Activated CD4-positive, alpha-beta T cell treated with anti-CD3 and anti-CD28 coated beads, Interleukin-2, amount 50 U/mL, for 1 hour (primary cell): ENCODE data around the gene DPCD.

Experiments used
- DNase-seq: peaks from one replicate; pipeline ENCODE4 v3.0.0-alpha.2; 2020

Gene DPCD

GRCh38 chr10:101567165-101568006 is 20.7 kb upstream of the DPCD start:
- DNase-seq: no peak

- no peak for DNase-seq
Measured at GRCh38 chr10:101568054-101568745, 19.9 kb upstream of the DPCD start.

GRCh38 chr10:101569323-101569621 is 18.8 kb upstream of the DPCD start:
- no peak for DNase-seq

GRCh38 chr10:101569622-101570427 is 18.3 kb upstream of the DPCD start:
- peak; percentile 74 for DNase-seq

DNA sequence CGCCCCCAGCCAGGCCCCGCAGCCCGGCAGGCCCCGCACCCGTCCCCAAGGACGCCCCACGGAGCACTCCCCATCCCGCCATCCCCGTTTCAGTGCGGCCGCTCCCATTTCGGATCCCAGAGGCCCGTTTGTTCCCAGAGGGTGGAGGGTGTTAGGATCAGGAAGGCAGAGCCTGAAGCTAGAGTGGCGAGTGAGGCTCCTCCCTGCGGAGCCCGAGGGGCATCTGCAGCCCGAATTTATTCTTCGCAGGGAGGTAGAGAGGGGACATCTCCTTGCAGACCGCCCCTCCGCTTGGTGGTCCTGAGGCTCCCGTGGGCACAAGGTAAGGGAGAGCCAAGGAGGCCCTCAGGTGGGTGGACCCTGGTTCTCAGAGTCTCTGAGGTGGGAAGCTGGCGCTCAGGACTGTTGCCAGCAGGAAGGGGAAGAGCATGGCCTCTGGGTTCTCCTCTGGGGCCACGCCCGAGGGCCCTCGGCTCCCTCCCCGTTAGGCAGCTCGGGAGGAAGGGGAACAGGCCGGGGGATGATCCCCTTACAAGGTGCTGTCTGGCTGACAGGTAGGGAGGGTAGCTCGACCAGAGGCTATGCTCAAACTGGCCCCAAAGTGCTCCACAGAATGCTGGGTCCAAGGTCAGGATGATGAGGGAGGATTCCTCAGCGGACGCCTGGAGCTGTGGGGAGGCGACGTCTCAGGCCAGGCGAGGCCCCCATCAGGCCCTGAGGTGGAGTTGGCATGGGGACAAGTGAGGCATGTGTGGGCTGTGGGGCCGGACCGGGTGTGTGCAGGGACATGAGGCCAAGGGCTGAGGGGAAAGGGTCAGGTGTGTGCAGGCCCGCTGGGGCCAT is 17.5 kb upstream of the DPCD start:
- no peak for DNase-seq

DNA sequence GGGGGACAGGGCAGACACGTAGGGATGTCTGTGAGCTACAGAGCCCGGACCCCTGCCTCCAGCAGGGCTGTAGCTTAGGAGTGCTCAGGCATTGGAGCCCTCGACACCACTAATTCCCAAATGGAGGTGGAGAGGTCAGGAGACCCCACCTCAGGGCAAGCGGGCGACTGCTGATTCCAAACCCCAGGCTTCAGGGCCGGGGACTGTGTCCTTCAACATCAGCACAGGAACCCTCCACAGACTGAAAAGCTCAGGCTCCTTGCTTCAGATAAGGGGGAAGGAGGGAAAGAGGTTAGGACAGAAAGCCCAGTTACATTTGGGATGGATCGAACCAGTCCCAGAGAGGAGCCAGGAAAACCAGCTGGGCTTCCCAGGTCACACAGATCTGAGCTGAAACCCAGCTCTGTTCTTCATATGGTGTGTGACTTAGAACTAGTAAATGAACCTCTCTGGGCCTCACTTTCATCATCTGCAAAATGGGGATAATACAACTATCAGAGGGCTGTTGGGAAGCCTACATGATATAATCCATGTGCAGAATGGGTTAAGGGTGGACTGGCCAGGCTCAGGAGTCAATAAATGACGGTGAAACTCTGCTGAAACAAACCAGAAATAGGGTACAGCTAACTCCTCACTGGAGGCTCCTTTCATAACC is 16.7 kb upstream of the DPCD start:
- DNase-seq: no peak

GRCh38 chr10:101572126-101572525 is 16.0 kb upstream of the DPCD start:
- DNase-seq: no peak

GRCh38 chr10:101572785-101573184 is 15.3 kb upstream of the DPCD start:
- no peak for DNase-seq

DNA sequence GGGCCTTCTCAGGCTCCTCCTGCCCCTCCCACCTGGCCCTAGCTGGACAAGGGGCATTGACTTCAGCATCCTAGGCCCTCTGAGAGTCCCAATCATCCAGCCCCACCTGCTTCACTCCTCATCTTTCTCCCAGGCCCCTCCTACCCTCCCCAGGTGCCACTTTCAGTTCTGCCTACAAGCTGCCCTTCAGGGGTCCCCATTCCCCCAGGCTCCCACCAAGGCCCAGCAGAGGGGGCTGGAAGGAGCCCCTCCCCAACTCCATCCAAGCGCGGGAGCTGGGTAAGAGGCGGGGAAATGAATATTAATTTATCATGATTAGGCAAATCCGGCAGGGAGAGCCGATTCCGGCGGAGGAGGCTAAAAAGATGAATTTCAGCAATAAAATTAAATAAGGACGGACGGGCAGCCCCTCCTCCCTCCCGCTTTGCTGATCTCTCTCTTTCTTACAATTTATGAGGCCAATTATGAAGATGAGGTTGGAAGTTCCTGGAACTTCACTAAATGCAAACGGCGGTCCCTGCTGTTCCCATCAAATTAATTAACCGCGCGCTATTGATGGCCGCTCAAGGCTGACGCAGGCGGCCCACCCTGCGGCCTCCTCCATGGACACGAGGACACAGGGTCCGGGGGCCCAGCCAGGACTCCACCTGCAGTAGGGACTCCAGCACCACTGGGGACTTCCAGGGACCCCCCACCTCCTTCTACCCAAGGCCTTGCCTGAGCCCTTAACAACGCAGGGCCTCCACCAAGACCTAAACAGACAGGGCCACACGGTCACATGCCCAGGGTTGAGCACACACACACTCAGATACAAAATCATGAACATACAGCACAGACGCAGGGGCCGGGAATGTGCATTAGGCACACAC is 14.0 kb upstream of the DPCD start:
- DNase-seq: no peak

GRCh38 chr10:101575091-101575490 is 13.0 kb upstream of the DPCD start:
- DNase-seq: no peak

DNA sequence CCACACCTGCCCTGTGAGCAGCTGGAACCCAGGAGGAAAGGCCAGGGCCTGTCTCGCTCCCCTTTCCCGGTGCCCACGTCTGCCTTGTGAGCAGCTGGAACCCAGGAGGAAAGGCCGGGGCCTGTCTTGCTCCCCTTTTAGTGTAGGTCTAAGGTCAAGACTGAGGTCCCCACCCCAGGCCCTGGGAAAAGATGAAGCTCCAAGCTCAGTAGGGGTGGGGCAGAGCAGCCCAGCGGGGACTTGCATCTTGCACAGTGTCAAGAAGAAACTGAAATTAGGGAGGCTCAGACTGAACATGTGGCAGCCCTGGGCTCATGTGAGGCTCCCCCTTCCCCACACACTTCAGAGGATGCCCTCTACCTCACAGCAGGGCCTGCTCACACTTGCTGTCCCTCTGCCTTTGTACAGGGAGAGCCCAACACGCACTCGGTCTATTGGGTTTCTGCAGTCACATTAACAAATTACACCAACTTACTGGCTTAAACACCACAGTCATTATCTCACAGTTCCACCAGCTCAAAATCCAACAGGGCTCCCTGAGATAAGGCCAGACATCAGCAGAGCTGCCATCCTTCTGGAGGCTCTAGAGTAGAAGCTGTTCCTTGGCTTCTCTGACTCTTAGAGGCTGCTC is 12.4 kb upstream of the DPCD start:
- no peak for DNase-seq

DNA sequence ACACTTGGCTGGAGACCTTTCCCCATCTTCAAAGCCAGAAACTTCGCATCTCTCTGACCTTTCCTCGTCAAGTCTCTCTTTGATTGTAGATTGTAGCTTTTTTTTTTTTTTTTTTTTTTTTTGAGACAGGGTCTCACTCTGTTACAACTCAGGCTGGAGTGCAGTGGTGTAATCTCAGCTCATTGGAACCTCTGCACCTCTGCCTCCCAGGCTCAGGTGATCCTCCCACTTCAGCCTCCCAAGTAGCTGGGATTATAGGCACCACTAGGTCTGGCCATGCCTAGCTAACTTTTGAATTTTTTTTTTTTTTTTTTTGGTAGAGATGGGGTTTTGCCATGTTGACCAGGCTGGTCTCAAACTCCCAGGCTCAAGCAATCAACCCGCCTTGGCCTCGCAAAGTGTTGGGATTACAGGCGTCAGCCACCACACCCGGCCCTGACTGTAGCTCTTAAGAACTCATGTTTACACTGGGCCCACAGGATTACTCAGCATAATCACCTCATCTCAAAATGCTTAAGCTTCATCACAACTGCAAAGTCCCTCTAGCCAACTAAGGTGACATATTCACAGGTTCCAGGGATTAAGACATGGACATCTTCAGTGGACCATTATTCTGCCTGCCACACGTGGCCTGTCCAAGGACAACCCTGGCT is 11.8 kb upstream of the DPCD start:
- DNase-seq: no peak

DNA sequence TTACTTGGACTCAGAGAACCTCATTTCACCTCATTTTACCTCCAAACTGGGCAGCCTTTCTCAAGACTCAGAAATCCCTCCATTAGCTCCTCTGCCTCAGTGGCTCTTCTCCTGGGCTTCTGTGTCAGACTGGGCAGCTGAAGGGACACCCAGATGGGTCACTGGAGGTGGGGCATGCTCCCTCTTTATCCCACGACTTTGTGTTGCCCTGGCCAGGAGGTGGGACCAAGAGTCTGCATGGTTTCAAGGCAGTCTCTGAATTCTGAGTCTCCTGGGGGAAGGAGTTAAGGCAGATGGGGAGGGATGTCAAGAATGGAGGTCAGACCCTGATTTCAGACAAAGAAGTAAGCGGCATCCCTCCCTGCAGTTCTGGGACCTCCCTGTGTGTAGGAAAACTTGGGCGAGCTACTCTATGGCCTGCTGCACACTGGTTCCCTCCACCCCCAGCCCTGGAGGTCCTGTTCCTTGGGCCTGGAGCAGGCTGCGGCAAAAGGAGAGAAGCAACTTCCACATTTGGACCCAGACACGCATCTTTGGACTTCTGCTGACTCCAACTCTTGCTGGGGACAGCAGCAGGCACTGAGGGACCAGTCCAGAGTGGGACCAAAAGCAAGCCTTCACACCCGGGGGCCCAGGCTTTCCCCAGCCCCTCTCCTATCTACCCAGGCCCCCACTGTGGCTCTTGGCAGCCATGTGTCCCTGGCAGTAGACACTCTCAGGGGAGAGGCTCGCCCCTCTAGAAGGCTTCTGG is 10.8 kb upstream of the DPCD start:
- DNase-seq: no peak

DNA sequence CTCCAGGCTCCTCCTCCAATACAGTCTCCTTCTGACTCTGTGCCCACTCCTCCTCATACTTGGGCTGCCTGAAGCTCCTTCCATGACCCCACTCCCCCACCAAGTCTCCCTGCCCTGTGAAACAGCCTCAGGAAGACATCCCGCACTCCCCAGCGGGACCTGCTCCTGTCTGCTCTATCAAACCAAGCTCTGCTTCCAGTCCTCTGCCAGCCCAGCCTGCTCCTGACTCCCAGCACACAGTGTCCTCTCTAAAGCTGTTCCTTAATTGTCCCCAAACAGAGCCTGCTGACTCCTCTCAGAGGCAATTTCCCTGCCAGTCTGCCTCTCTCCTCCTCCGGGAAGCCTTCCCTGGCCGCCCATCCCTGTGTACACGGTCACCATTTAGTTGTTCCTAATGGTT is 9.9 kb upstream of the DPCD start:
- DNase-seq: no peak

DNA sequence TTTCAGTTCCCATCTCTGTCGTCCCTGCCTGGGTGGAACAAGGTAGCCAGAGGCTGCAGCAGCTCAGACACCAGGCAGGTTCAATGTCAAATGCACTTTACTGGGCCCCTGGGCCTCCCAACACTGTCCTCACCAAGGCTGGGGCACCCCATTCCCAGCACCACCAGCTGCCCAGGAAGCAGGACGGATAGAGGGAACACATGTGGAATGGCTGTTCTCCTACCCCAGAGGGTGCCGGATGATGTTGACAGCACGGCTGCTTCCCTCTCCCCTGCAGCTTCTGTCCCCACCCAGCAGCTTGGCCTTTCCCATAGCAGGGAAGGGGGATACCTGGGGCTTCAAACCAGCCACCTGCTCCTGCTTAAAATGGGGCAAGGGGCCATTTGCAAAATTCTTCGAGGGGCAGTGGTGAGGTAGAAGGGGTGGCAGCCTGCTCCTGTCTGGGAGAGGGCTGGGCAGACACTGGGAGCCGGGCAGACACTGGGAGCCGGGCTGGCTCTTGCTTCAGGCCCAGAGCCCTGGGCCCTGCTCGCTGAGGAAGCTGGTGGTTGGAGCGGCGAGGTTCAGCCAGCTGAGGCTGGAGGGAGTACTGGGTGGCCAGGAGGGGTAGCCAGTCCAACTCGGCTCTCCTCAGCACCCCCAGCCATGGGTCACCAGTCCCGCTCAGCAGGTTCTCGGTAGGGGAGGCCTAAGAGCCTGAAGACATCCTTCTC is 9.2 kb upstream of the DPCD start:
- DNase-seq: no peak

- DNase-seq: no peak
Measured at GRCh38 chr10:101579516-101579870, 8.6 kb upstream of the DPCD start.

DNA sequence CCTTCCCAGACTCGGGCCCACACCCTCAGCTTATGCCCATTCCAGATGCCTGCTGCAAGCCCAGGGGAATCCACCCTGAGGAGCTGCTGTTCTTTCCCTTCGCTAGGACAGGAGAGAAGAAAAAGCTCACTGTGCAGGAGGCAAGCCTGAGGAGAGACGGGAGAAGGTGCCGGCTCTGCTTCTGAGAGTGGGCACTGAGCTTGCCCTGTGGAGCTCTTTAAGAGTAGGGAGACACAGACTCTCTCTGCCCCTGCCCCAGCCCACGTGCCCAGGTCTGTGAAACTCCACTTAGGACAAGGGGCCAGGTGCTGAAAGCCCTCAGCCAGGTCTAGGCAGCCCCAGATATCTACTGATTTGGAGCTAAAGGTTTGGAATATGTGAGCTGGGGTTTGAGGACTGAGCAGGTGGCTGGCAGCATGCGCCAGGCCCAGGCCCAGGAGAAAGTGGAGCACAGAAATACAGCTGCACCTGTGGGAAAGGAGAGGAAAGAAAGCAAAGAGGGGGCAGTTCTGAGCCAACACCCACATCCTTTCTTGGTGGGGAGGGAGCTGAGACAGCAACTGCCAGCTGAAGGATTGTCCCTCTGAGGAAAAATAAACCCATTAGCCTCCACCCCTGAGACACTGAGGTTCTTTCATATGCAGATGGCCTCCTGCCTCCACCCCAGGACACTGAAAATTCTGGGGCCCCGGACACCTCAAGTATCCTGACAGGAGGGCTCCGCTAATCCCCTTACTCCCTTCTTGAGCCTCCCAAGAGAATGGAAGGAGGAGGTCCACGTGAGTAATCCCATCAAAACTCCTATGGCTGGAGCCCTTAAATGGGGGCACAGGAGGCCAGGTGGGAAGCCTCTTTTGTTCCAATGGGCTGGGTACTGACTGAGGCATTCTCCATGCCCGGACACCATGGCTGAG is 7.4 kb upstream of the DPCD start:
- DNase-seq: no peak

GRCh38 chr10:101585841-101586240 is 2.3 kb upstream of the DPCD start:
- DNase-seq: no peak
